GM18951 (cell line): ENCODE results near the gene KDM1A.

ENCODE experiments used
- POLR2A ChIP-seq: IDR thresholded peaks from 4 replicates; pipeline ENCODE4 v1.6.1; 2011; ENCODE audit warnings: mild to moderate bottlenecking; ENCODE audit not compliant: insufficient read length, insufficient read depth; ENCODE audit errors: extremely low read depth
- in situ Hi-C: fragments of 300-500 bp; cut with MboI; formaldehyde crosslinking; loops from one replicate; pipeline ENCODE4 v1.12.0; 2022; ENCODE audit warnings: low sequenced_read_pairs, mixed read lengths, inconsistent platforms; ENCODE audit not compliant: unreplicated experiment

KDM1A gene

GRCh38 chr1:23066075-23066474, 46.8 kb downstream of the KDM1A start:
- in situ Hi-C loops: no loop called here
- TF ChIP-seq POLR2A: no peak

GRCh38 chr1:23069149-23069548, 49.9 kb downstream of the KDM1A start:
- TF ChIP-seq POLR2A: no peak
- in situ Hi-C loops: no loop called here

DNA sequence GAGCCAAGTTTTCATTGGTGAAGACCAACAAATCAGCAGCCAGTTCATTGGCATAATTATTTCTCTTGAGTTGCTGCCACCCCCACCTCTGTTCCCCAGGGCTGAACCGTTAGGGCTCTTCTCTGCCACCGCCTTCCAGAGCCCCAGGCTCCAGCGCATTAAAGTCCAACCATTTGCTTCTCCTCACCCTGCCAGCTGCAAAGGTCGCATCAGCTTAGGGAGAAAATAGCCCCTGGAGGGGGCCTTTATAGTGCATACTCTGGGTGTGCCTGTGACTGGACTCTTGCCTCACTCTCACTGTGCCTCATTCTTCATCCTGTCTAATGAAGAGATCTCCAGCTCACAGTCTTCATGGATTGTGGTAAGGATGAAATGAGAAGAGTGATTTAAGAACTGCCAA, 50.4 kb downstream of the KDM1A start:
- in situ Hi-C loops: no loop called here
- no peak for TF ChIP-seq POLR2A

- in situ Hi-C loops: no loop called here
- TF ChIP-seq POLR2A: no peak
Measured at GRCh38 chr1:23074012-23074411, 54.7 kb downstream of the KDM1A start.

DNA sequence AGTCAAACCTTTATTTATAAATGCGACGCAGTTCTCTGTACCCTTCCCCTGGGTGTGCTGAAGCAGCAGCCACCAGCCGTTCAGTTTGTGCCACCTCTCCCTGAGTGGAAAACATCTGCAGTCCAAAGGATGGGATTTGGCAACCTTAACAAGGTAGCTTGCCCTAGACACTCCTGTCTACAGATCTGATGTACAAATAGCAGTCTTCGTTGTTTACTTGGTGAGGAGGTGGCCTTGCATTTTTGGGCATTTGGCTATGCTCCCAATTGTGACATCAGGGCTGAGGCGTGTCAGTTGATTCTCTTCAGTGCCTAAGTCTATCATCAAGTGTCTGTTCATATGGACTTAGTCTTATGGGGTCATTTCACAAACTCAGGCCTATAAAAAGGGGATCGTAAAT, 59.8 kb downstream of the KDM1A start:
- in situ Hi-C loops: loop anchor here (5.0 kb wide), 1 partner anchor 77 kb away; no protein-coding TSS in a partner anchor
- no peak for TF ChIP-seq POLR2A

DNA sequence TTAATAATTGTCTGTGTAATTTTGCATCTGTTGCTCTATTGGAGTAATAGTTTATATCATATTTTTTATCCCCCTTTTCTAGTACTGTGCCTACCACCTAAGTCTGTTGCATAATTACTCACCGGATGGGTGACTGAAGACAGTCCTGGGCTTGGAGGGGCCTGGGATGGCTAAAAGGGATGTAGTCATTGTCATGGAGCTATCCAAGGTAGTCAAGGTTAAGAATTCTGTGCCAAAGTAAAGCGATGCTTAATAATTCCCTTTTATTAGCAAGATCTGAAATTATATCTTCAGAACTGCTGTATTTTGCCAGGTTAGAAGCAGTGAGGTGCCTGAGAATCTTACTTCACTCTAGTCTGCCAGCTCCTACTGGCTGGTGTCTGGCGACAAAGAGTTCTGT, 61.6 kb downstream of the KDM1A start:
- in situ Hi-C loops: no loop called here
- no peak for TF ChIP-seq POLR2A

GRCh38 chr1:23081376-23081775, 62.1 kb downstream of the KDM1A start:
- in situ Hi-C loops: no loop called here
- no peak for TF ChIP-seq POLR2A

GRCh38 chr1:23083714-23084480, 64.6 kb downstream of the KDM1A start:
- in situ Hi-C loops: no loop called here

DNA sequence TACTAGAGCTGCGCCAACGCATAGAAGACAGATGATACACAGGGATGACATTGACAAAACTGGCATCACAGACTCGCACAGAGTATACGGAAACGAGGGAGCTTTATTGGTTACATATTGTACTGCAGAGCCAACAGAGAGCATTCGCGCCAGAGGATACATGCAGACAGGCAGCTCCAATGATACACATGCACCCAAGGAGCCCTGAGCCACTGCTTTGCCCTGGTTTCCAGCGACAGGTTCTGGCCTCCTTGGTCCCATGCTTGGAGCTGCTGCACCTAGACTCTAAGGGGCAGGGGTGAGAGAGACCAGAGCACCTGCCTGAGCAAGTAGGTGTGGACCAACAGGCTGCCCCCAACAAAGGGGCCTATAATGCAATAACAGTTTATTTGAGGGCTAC, 65.6 kb downstream of the KDM1A start:
- no peak for TF ChIP-seq POLR2A
- in situ Hi-C loops: no loop called here

More at GRCh38 chr1:23083714-23084480, 64.6 kb downstream of the KDM1A start:
- no peak for TF ChIP-seq POLR2A

DNA sequence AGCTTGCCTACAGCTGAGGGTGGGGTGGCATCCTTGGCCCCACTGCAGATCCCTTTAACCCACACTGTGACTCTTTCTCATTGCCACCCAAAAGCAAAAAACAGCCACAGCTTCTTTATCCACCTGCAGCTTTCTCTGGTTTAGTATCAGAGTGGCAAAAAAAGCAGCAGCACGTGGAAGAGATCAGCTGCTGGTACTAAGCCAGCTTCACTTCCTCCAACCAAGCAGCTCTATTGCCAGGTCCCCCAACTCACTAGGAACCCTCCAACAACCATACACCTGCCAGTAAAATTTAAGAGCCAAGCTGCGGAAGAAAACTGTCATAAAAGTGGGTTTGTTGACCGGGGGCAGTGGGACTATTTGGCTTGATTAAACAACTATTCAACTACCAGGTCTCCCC, 66.4 kb downstream of the KDM1A start:
- in situ Hi-C loops: no loop called here
- no peak for TF ChIP-seq POLR2A

- no peak for TF ChIP-seq POLR2A
- in situ Hi-C loops: no loop called here
Measured at GRCh38 chr1:23088027-23088426, 68.8 kb downstream of the KDM1A start.

DNA sequence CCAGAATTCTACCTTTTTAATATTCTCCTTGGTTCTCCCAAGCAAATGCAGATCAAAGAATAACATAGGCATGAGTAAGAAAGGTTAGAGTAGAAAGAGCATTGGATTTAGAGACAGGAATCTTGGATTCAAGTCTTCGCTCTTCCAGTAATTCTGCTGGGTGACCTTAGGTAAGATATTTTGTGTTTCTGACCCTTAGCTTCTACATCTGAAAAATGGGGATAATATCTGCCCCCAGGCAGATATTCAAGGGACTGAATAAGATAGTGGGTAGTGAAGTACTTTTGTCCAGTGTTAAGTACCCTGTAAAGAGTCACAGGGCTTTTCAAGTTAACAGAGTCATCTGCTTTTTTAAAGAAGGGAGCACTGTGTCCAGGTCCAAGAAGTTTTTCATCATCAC, 70.8 kb downstream of the KDM1A start:
- TF ChIP-seq POLR2A: no peak
- in situ Hi-C loops: no loop called here

- in situ Hi-C loops: no loop called here
- no peak for TF ChIP-seq POLR2A
Measured at GRCh38 chr1:23091545-23091944, 72.3 kb downstream of the KDM1A start.

GRCh38 chr1:23092447-23092846, 73.2 kb downstream of the KDM1A start:
- in situ Hi-C loops: no loop called here

More at GRCh38 chr1:23092447-23092846, 73.2 kb downstream of the KDM1A start:
- TF ChIP-seq POLR2A: no peak
